Measurements from ENCODE around the gene FAM162B. TPM values are rescaled to one million over a fixed set of nuclear protein-coding genes. Genes with fewer than 3 reads are reported as not detected.
"Not testable (repeated sequence)": the region's sequence is repeated elsewhere in the genome, so short reads cannot be mapped to it uniquely, and the experiment has no call there.

The FAM162B gene
- total RNA-seq, 1 experiment from 2014 or later, result not detected

- CTCF ChIA-PET, result interaction anchor here (0.6 kb wide), 1 partner anchor 80 kb away, joined by 3 read pairs; no protein-coding TSS in a partner anchor
- TF ChIP-seq CTCF (IDR thresholded peaks at IDR 0.05; ENCODE audit: unreplicated experiment), result no peak
- Mint-ChIP-seq H3K27me3 (ENCODE audit: insufficient read depth, unreplicated experiment) (peaks cover 45% of the 10 kb centered on the region), H3K27ac (ENCODE audit: low read depth, unreplicated experiment) (no peak overlapping the region), H3K4me1 (ENCODE audit: insufficient read depth, unreplicated experiment) (no peaks in the 10 kb centered on the region), H3K36me3 (ENCODE audit: insufficient read depth, unreplicated experiment) (no peaks in the 10 kb centered on the region), H3K9me3 (ENCODE audit: unreplicated experiment) (no peaks in the 10 kb centered on the region), H3K4me3 (ENCODE audit: unreplicated experiment) (no peak overlapping the region)
- POLR2A ChIA-PET, result no interaction called here
- intact Hi-C loops (cut with micrococcal nuclease), result no loop called here
- no TSS peak for BruUV-seq (replicated peaks)
- no peak for DNase-seq (ENCODE audit: unreplicated experiment)
Observed at GRCh38 chr6:116761779-116762178, 3.7 kb downstream of the FAM162B start.

GRCh38 chr6:116745176-116745575 lies 20.3 kb downstream of the FAM162B start:
- Mint-ChIP-seq H3K4me1 (ENCODE audit: insufficient read depth, unreplicated experiment) (no peaks in the 10 kb centered on the region), H3K27me3 (ENCODE audit: insufficient read depth, unreplicated experiment) (no peaks in the 10 kb centered on the region), H3K9me3 (ENCODE audit: unreplicated experiment) (peaks cover 8% of the 10 kb centered on the region), H3K36me3 (ENCODE audit: insufficient read depth, unreplicated experiment) (no peaks in the 10 kb centered on the region), H3K27ac (ENCODE audit: low read depth, unreplicated experiment) (no peak overlapping the region), H3K4me3 (ENCODE audit: unreplicated experiment) (no peak overlapping the region)
- POLR2A ChIA-PET, result no interaction called here
- no peak for TF ChIP-seq CTCF (IDR thresholded peaks at IDR 0.05; ENCODE audit: unreplicated experiment)
- intact Hi-C loops (cut with micrococcal nuclease), result no loop called here
- no peak for DNase-seq (ENCODE audit: unreplicated experiment)
- BruUV-seq (replicated peaks), result no TSS peak
- CTCF ChIA-PET, result interaction anchor here (0.7 kb wide), 1 partner anchor 445 kb away, joined by 4 read pairs; no protein-coding TSS in a partner anchor

GRCh38 chr6:116741571-116741970 lies 23.9 kb downstream of the FAM162B start:
- ChIA-PET POLR2A (no interaction called here), CTCF (no interaction called here)
- no peaks in the 10 kb centered on the region for H3K27me3 Mint-ChIP-seq (ENCODE audit: insufficient read depth, unreplicated experiment)
- H3K36me3 Mint-ChIP-seq (ENCODE audit: insufficient read depth, unreplicated experiment), result no peaks in the 10 kb centered on the region
- H3K4me1 Mint-ChIP-seq (ENCODE audit: insufficient read depth, unreplicated experiment), result no peaks in the 10 kb centered on the region
- no peak for DNase-seq (ENCODE audit: unreplicated experiment)
- H3K27ac Mint-ChIP-seq (ENCODE audit: low read depth, unreplicated experiment), result no peak overlapping the region
- TF ChIP-seq CTCF (IDR thresholded peaks at IDR 0.05; ENCODE audit: unreplicated experiment), result no peak
- BruUV-seq (replicated peaks), result no TSS peak
- H3K4me3 Mint-ChIP-seq (ENCODE audit: unreplicated experiment), result no peak overlapping the region
- intact Hi-C loops (cut with micrococcal nuclease), result no loop called here
- H3K9me3 Mint-ChIP-seq (ENCODE audit: unreplicated experiment), result peaks cover 20% of the 10 kb centered on the region

- peaks cover 19% of the 10 kb centered on the region for H3K9me3 Mint-ChIP-seq (ENCODE audit: unreplicated experiment)
- H3K36me3 Mint-ChIP-seq (ENCODE audit: insufficient read depth, unreplicated experiment); H3K4me3 Mint-ChIP-seq (ENCODE audit: unreplicated experiment); BruUV-seq (replicated peaks); DNase-seq (ENCODE audit: unreplicated experiment); POLR2A ChIA-PET; intact Hi-C loops (cut with micrococcal nuclease); H3K27ac Mint-ChIP-seq (ENCODE audit: low read depth, unreplicated experiment); H3K27me3 Mint-ChIP-seq (ENCODE audit: insufficient read depth, unreplicated experiment); H3K4me1 Mint-ChIP-seq (ENCODE audit: insufficient read depth, unreplicated experiment): not testable (repeated sequence)
- CTCF ChIA-PET, result interaction anchor here (0.7 kb wide), 1 partner anchor 428 kb away, joined by 3 read pairs; no protein-coding TSS in a partner anchor
Observed at GRCh38 chr6:116740486-116740885, 25.0 kb downstream of the FAM162B start.

- ChIA-PET POLR2A (no interaction called here), CTCF (no interaction called here)
- Mint-ChIP-seq H3K4me3 (ENCODE audit: unreplicated experiment) (no peak overlapping the region), H3K27ac (ENCODE audit: low read depth, unreplicated experiment) (no peak overlapping the region), H3K36me3 (ENCODE audit: insufficient read depth, unreplicated experiment) (no peaks in the 10 kb centered on the region), H3K27me3 (ENCODE audit: insufficient read depth, unreplicated experiment) (no peaks in the 10 kb centered on the region), H3K9me3 (ENCODE audit: unreplicated experiment) (peaks cover 12% of the 10 kb centered on the region), H3K4me1 (ENCODE audit: insufficient read depth, unreplicated experiment) (no peaks in the 10 kb centered on the region)
- TF ChIP-seq CTCF (IDR thresholded peaks at IDR 0.05; ENCODE audit: unreplicated experiment), result no peak
- intact Hi-C loops (cut with micrococcal nuclease), result no loop called here
- no TSS peak for BruUV-seq (replicated peaks)
- DNase-seq (ENCODE audit: unreplicated experiment), result no peak
Observed at GRCh38 chr6:116737004-116737403, 28.5 kb downstream of the FAM162B start.

All from MCF 10A (cell line).